ENCODE results near the gene CIDEA. TPM values are rescaled to one million over a fixed set of nuclear protein-coding genes. Genes with fewer than 3 reads are reported as not detected.

The CIDEA gene
- total and polyA plus RNA-seq, 9 of the 15 experiments (the other 6 are each of a cell fraction or from before 2014, with no cell fraction given), result not detected

DNA sequence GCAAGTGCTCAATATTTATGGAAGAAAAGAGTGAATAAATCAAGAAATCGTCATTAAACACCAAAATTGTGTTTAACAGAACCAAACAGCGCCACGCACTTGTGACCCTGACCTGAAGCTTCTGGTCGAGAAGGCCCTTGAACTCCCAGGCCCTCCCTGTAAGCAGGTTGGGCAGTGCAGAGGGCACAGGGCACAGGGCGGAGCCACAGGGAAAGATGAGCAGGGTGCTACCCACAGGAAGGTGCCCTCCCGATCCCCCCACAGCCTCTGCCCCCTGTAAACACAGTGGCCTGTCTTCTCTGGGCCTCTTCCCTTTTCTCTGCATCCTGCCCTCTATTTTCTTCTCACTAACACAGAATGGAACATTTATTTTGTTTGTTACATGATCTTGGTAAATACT, 37.0 kb downstream of the CIDEA start:
- no peak for FAIRE-seq
- H3K4me3 ChIP-seq, result no peak overlapping the region
- H3K4me1 ChIP-seq (replicated peaks in 1 of 2; ENCODE audit: control insufficient read depth in 2 of 2, insufficient read depth in 2 of 2, low read length in 2 of 2), result peaks cover 20 to 27% of the 10 kb centered on the region in 2 experiments; a peak in 4 of 5 replicates
- ChIA-PET CTCF (ENCODE audit: low intra/inter-chr PET ratio) (no interaction called here), POLR2A (interaction anchor here (1.0 kb wide), 1 partner anchor 38 kb away, joined by 3 read pairs; no protein-coding TSS in a partner anchor)
- H3K27me3 ChIP-seq (ENCODE audit: control insufficient read depth in 2 of 2, insufficient read depth in 2 of 2, low read length in 2 of 2), result no peaks in the 10 kb centered on the region
- no TSS peak for BruUV-seq (replicated peaks)
- no peaks in the 10 kb centered on the region for H3K9me1 ChIP-seq (ENCODE audit: control insufficient read depth, insufficient read depth, low read length)
- in situ Hi-C loops (cut with MboI), result no loop called here
- no peak overlapping the region for H3K4me2 ChIP-seq (ENCODE audit: insufficient read depth, low read length)
- peak overlapping the region; percentile 46; the same call in 1 of the 2 replicates for H2AFZ ChIP-seq (ENCODE audit: low read depth, low read length)
- H3K27ac ChIP-seq (ENCODE audit: extremely low read depth, low read depth, low read length), result no peak overlapping the region
- no peaks in the 10 kb centered on the region for H3K79me2 ChIP-seq (ENCODE audit: control insufficient read depth, insufficient read depth, low read length)
- no peak for ATAC-seq
- H3K9me3 ChIP-seq (replicated peaks; ENCODE audit: control insufficient read depth, insufficient read depth, low read depth, low read length), result no peaks in the 10 kb centered on the region
- WGBS (ENCODE audit: insufficient coverage, low coverage, missing lambda C conversion rate), result 60% methylated on average over 6 of the region's 6 CpGs
- no peaks in the 10 kb centered on the region for H3K36me3 ChIP-seq (ENCODE audit: control insufficient read depth, insufficient read depth, low read length)
- H3K9ac ChIP-seq (ENCODE audit: insufficient read depth in 1 of 2, low read depth in 2 of 2, low read length in 2 of 2), result no peak overlapping the region
- intact Hi-C loops (cut with micrococcal nuclease), result no loop called here
- H4K20me1 ChIP-seq (replicated peaks; ENCODE audit: control insufficient read depth, insufficient read depth, low read length), result no peaks in the 10 kb centered on the region
- DNase-seq (ENCODE audit: extremely low read depth in 1 of 4, low spot score in 3 of 4), result no peak
- TF ChIP-seq, protein P1, sequence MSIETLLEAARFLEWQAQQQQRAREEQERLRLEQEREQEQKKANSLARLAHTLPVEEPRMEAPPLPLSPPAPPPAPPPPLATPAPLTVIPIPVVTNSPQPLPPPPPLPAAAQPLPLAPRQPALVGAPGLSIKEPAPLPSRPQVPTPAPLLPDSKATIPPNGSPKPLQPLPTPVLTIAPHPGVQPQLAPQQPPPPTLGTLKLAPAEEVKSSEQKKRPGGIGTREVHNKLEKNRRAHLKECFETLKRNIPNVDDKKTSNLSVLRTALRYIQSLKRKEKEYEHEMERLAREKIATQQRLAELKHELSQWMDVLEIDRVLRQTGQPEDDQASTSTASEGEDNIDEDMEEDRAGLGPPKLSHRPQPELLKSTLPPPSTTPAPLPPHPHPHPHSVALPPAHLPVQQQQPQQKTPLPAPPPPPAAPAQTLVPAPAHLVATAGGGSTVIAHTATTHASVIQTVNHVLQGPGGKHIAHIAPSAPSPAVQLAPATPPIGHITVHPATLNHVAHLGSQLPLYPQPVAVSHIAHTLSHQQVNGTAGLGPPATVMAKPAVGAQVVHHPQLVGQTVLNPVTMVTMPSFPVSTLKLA (conservative IDR thresholded peaks at IDR 0.05), result no peak
- TF ChIP-seq BACH1 (tag; IDR thresholded peaks at IDR 0.05), result no peak
- no peak for TF ChIP-seq MCM2 (IDR thresholded peaks at IDR 0.05; ENCODE audit: low read depth)
- no peak for TF ChIP-seq TEAD2 (tag; IDR thresholded peaks at IDR 0.05)
- TF ChIP-seq, protein P2, sequence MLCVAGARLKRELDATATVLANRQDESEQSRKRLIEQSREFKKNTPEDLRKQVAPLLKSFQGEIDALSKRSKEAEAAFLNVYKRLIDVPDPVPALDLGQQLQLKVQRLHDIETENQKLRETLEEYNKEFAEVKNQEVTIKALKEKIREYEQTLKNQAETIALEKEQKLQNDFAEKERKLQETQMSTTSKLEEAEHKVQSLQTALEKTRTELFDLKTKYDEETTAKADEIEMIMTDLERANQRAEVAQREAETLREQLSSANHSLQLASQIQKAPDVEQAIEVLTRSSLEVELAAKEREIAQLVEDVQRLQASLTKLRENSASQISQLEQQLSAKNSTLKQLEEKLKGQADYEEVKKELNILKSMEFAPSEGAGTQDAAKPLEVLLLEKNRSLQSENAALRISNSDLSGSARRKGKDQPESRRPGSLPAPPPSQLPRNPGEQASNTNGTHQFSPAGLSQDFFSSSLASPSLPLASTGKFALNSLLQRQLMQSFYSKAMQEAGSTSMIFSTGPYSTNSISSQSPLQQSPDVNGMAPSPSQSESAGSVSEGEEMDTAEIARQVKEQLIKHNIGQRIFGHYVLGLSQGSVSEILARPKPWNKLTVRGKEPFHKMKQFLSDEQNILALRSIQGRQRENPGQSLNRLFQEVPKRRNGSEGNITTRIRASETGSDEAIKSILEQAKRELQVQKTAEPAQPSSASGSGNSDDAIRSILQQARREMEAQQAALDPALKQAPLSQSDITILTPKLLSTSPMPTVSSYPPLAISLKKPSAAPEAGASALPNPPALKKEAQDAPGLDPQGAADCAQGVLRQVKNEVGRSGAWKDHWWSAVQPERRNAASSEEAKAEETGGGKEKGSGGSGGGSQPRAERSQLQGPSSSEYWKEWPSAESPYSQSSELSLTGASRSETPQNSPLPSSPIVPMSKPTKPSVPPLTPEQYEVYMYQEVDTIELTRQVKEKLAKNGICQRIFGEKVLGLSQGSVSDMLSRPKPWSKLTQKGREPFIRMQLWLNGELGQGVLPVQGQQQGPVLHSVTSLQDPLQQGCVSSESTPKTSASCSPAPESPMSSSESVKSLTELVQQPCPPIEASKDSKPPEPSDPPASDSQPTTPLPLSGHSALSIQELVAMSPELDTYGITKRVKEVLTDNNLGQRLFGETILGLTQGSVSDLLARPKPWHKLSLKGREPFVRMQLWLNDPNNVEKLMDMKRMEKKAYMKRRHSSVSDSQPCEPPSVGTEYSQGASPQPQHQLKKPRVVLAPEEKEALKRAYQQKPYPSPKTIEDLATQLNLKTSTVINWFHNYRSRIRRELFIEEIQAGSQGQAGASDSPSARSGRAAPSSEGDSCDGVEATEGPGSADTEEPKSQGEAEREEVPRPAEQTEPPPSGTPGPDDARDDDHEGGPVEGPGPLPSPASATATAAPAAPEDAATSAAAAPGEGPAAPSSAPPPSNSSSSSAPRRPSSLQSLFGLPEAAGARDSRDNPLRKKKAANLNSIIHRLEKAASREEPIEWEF (CRISPR knock-in tag; IDR thresholded peaks at IDR 0.05), result no peak
- no peak for TF ChIP-seq GTF2F1 (IDR thresholded peaks at IDR 0.05; ENCODE audit: low read depth, low read length)
- no peak for TF ChIP-seq ZNF696 (CRISPR knock-in tag; conservative IDR thresholded peaks at IDR 0.05)
- TF ChIP-seq CCAR2 (IDR thresholded peaks at IDR 0.05; ENCODE audit: low read depth, low read length), result no peak
- TF ChIP-seq FOXA1 (IDR thresholded peaks at IDR 0.05; ENCODE audit: borderline replicate concordance), result no peak
- no peak for TF ChIP-seq ZNF143 (CRISPR knock-in tag; IDR thresholded peaks at IDR 0.05)
- no peak for TF ChIP-seq RUNX1 (IDR thresholded peaks at IDR 0.05; ENCODE audit: low read depth)

Measured in K562 (cell line).